ENCODE measurements around the gene TIMM10. TPM values are rescaled to one million over a fixed set of nuclear protein-coding genes. Genes with fewer than 3 reads are reported as not detected.

The TIMM10 gene
- polyA plus RNA-seq, 3 donors: 30.4 to 62.1 (median 58.3) TPM

DNA sequence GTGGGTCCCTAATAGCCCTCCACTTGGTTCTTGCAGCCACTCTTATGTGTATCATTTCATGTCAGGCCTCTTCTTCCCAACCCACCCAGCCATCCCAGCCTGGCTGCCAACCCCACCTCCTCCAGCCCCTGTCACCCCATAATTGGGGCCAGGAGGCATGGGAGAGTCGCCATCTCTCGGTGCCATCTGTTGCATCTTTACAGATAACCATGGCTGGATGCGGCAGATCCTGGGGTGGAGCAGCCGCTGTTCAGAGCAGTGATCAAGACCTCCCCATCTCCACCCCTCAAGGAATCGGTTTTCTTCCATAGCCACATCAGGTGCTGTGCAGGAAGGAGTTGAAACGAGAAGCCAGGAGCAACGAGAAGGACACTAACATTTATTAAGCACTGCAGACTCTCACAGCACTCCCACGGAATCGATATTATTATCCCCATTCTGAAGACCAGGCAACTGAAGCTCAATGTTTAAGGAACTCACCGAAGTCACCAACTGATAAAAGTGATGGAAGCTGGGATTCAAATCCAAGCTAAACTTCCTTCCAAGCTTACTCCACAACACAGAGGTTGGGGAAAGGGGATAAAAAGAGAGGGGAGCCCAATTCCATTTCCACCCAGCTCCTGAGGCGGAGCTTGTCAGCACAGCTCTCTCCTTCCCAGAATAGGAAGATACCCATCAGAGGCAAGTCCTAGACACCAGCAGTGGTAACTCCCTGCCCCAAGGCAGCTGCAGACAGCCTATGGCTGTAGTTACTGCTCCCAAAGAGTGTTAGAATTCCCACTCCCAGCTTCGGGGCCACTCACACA, 17.7 kb downstream of the TIMM10 start:
- Histone ChIP-seq H4K20me1 (ENCODE audit: insufficient read depth, low read length) (no peaks in the 10 kb centered on the region), H3K27ac (ENCODE audit: low read depth in 1 of 2, low read length in 2 of 2) (no peak overlapping the region), H3K9ac (ENCODE audit: insufficient read depth, low read length, poor library complexity, severe bottlenecking) (no peak overlapping the region), H3K27me3 (ENCODE audit: control insufficient read depth in 2 of 2, insufficient read depth in 2 of 2, low read length in 2 of 2) (no peaks in the 10 kb centered on the region), H3K4me1 (ENCODE audit: control insufficient read depth in 1 of 2, insufficient read depth in 2 of 2, low read length in 2 of 2) (peaks cover 16 to 22% of the 10 kb centered on the region in 2 donors), H3K9me3 (replicated peaks in 1 of 2; ENCODE audit: control insufficient read depth in 1 of 2, insufficient read depth in 1 of 2, low read length in 2 of 2) (no peaks in the 10 kb centered on the region), H2AFZ (ENCODE audit: insufficient read depth, low read depth, low read length, poor library complexity, severe bottlenecking) (no peak overlapping the region), H3K4me3 (replicated peaks in 1 of 3; ENCODE audit: low read depth in 2 of 3, low read length in 3 of 3) (no peak overlapping the region), H3K79me2 (ENCODE audit: insufficient read depth, low read length) (peaks cover 19% of the 10 kb centered on the region), H3K36me3 (replicated peaks in 1 of 2; ENCODE audit: control insufficient read depth in 1 of 2, insufficient read depth in 2 of 2, low read length in 2 of 2) (peaks cover 0 to under 1% of the 10 kb centered on the region in 2 donors), H3K4me2 (replicated peaks; ENCODE audit: extremely low read depth, low read length, poor library complexity, severe bottlenecking) (no peak overlapping the region)
- peaks cover 0 to 7% of the 10 kb centered on the region in 2 donors for H3K36me3 Mint-ChIP-seq
- H3K27ac Mint-ChIP-seq: peak overlapping the region in 2 of 7 donors; percentile 42 to 53
- intact Hi-C loops (cut with micrococcal nuclease): no loop called here
- no peak for DNase-seq
- peaks cover 26% of the 10 kb centered on the region for H3K4me1 Mint-ChIP-seq
- no peak overlapping the region for H3K4me3 Mint-ChIP-seq
- peaks cover 1 to 12% (median 6%) of the 10 kb centered on the region in 3 donors for H3K27me3 Mint-ChIP-seq (ENCODE audit: low read depth in 3 of 3)
- TF ChIP-seq, protein P1, sequence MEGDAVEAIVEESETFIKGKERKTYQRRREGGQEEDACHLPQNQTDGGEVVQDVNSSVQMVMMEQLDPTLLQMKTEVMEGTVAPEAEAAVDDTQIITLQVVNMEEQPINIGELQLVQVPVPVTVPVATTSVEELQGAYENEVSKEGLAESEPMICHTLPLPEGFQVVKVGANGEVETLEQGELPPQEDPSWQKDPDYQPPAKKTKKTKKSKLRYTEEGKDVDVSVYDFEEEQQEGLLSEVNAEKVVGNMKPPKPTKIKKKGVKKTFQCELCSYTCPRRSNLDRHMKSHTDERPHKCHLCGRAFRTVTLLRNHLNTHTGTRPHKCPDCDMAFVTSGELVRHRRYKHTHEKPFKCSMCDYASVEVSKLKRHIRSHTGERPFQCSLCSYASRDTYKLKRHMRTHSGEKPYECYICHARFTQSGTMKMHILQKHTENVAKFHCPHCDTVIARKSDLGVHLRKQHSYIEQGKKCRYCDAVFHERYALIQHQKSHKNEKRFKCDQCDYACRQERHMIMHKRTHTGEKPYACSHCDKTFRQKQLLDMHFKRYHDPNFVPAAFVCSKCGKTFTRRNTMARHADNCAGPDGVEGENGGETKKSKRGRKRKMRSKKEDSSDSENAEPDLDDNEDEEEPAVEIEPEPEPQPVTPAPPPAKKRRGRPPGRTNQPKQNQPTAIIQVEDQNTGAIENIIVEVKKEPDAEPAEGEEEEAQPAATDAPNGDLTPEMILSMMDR (IDR thresholded peaks at IDR 0.05): no peak
- H3K9me3 Mint-ChIP-seq: peaks cover 0 to 3% (median 0%) of the 10 kb centered on the region in 7 donors
- WGBS (ENCODE audit: insufficient coverage): 97% methylated on average over 5 of the region's 12 CpGs

DNA sequence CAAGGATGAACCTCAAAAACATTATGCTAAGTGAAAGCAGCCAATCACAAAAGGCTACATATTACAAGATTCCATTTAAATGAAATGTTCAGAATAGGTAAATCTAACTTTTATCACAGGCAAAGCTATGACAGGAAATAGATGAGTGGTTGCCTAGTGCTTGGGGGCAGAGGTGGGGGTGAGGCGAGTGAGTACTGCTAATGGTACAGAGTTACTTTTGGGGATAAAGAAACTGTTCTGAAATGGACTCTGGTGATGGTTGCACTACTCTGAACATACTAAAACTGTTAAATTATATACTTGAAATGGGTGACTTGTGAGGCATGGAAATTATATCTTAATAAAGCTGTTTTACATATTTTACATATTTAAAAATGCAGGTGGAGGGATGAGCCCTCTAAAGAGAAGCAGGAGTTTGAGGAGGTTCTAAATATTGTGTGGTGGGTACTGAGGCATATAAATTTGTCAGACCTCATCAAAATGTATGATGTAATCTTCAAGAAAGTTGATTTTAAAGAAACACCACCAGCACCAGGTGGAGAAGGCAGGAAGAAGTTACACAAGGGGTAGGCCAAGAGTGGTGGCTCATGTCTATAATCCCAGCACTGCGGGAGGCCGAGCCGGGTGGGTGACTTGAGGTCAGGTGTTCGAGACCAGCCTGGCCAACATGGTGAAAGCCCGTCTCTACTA, 18.7 kb downstream of the TIMM10 start:
- Mint-ChIP-seq H3K27ac (peak overlapping the region in 1 of 7 donors; percentile 31), H3K4me3 (no peak overlapping the region), H3K9me3 (peaks cover 0 to 3% (median 0%) of the 10 kb centered on the region in 7 donors), H3K36me3 (peaks cover 0 to 7% of the 10 kb centered on the region in 2 donors), H3K27me3 (ENCODE audit: low read depth in 3 of 3) (peaks cover 1 to 8% (median 4%) of the 10 kb centered on the region in 3 donors), H3K4me1 (peaks cover 26% of the 10 kb centered on the region)
- H3K36me3 ChIP-seq (replicated peaks in 1 of 2; ENCODE audit: control insufficient read depth in 1 of 2, insufficient read depth in 2 of 2, low read length in 2 of 2): peaks cover 0 to 4% of the 10 kb centered on the region in 2 donors
- peaks cover 16 to 22% of the 10 kb centered on the region in 2 donors for H3K4me1 ChIP-seq (ENCODE audit: control insufficient read depth in 1 of 2, insufficient read depth in 2 of 2, low read length in 2 of 2)
- intact Hi-C loops (cut with micrococcal nuclease): no loop called here
- no peak overlapping the region for H3K4me3 ChIP-seq (replicated peaks in 1 of 3; ENCODE audit: low read depth in 2 of 3, low read length in 3 of 3)
- no peak for DNase-seq
- 87% methylated on average over 5 of the region's 6 CpGs for WGBS (ENCODE audit: insufficient coverage)
- H3K9ac ChIP-seq (ENCODE audit: insufficient read depth, low read length, poor library complexity, severe bottlenecking): no peak overlapping the region
- peaks cover 19% of the 10 kb centered on the region for H3K79me2 ChIP-seq (ENCODE audit: insufficient read depth, low read length)
- no peaks in the 10 kb centered on the region for H3K27me3 ChIP-seq (ENCODE audit: control insufficient read depth in 2 of 2, insufficient read depth in 2 of 2, low read length in 2 of 2)
- H3K4me2 ChIP-seq (replicated peaks; ENCODE audit: extremely low read depth, low read length, poor library complexity, severe bottlenecking): no peak overlapping the region
- no peaks in the 10 kb centered on the region for H3K9me3 ChIP-seq (replicated peaks in 1 of 2; ENCODE audit: control insufficient read depth in 1 of 2, insufficient read depth in 1 of 2, low read length in 2 of 2)
- no peak overlapping the region for H3K27ac ChIP-seq (ENCODE audit: low read depth in 1 of 2, low read length in 2 of 2)
- H4K20me1 ChIP-seq (ENCODE audit: insufficient read depth, low read length): no peaks in the 10 kb centered on the region
- TF ChIP-seq, protein P1 (IDR thresholded peaks at IDR 0.05): no peak
- no peak overlapping the region for H2AFZ ChIP-seq (ENCODE audit: insufficient read depth, low read depth, low read length, poor library complexity, severe bottlenecking)
